GM12891 (cell line): ENCODE data around the gene SHC4.

Experiments used
- POLR2A ChIP-seq: IDR thresholded peaks from 2 replicates; pipeline ENCODE4 v1.6.1; 2011; ENCODE audit warnings: low read depth, low read length, control low read depth
- TAF1 ChIP-seq: IDR thresholded peaks from 2 replicates; pipeline ENCODE4 v1.6.1; 2011; ENCODE audit warnings: low read depth, low read length, control low read depth

DNA sequence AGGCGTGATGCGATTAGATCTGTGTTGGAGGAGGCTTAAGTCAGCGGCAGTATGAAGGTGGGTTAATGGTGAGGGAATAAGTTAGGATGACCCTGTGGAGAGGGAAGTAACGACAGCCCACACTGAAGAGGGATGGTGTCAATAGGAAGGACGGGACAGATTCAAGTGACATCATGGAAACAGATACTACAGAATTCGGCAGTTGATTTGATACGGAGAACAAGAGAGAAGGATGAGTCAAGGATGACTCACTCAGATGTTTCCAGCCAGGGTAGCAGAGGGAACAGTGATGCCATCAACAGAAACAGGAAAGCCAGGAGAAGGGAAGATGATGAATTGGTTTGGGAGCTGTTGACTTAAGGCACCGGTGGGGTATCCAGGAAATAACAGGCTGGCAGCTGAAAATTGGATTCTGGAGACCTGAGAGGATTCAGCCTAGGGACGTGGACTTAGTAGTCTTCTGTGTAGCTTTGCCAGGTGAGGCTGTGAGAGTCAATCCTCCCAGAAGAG lies 38.0 kb downstream of the SHC4 start:
- TF ChIP-seq POLR2A: no peak
- TF ChIP-seq TAF1: no peak
